GM19043 (cell line): Measurements from ENCODE around the gene NFIC.
"Not testable (repeated sequence)": the region's sequence is repeated elsewhere in the genome, so short reads cannot be mapped to it uniquely, and the experiment has no call there.

Experiments
- ATAC-seq: cut with Tn5 transposase; IDR thresholded peaks from one replicate; pipeline ENCODE4 v1.9.1; 2021; ENCODE audit warnings: low read depth; ENCODE audit not compliant: unreplicated experiment

The NFIC gene

GRCh38 chr19:3336680-3337523, 29.5 kb upstream of the NFIC start:
- ATAC-seq = no peak

GRCh38 chr19:3338541-3339181, 27.7 kb upstream of the NFIC start:
- no peak for ATAC-seq

- no peak for ATAC-seq
These were observed 26.0 kb upstream of the NFIC start for GRCh38 chr19:3340340-3340739.

- no peak for ATAC-seq
These were observed 24.1 kb upstream of the NFIC start for GRCh38 chr19:3342246-3342645.

- ATAC-seq = not testable (repeated sequence)
These were observed 23.4 kb upstream of the NFIC start for GRCh38 chr19:3342962-3343361.

- ATAC-seq = no peak
These were observed 22.5 kb upstream of the NFIC start for GRCh38 chr19:3343619-3344502.

- ATAC-seq = no peak
These were observed 21.5 kb upstream of the NFIC start for GRCh38 chr19:3344608-3345598.

- no peak for ATAC-seq
These were observed 20.4 kb upstream of the NFIC start for GRCh38 chr19:3345850-3346460.

- no peak for ATAC-seq
These were observed 19.6 kb upstream of the NFIC start for GRCh38 chr19:3346677-3347353.

GRCh38 chr19:3348042-3348441, 18.3 kb upstream of the NFIC start:
- no peak for ATAC-seq

- ATAC-seq = not testable (repeated sequence)
These were observed 17.9 kb upstream of the NFIC start for GRCh38 chr19:3348469-3348868.

GRCh38 chr19:3350014-3350663, 16.2 kb upstream of the NFIC start:
- ATAC-seq = no peak

- no peak for ATAC-seq
These were observed 14.5 kb upstream of the NFIC start for GRCh38 chr19:3351702-3352447.

GRCh38 chr19:3353493-3353892, 12.9 kb upstream of the NFIC start:
- no peak for ATAC-seq

- ATAC-seq = no peak
These were observed 9.6 kb upstream of the NFIC start for GRCh38 chr19:3356805-3357204.

GRCh38 chr19:3357271-3357991, 9.0 kb upstream of the NFIC start:
- no peak for ATAC-seq
